Measurements from ENCODE around the gene RABL6. TPM values are rescaled to one million over a fixed set of nuclear protein-coding genes. Genes with fewer than 3 reads are reported as not detected.
A peak's percentile ranks its signal among the peaks of the same experiment; 100 is the strongest.
"Not testable (repeated sequence)": the region's sequence is repeated elsewhere in the genome, so short reads cannot be mapped to it uniquely, and the experiment has no call there.

The RABL6 gene
- 182 TPM for polyA plus RNA-seq (2013, experiment 1 of 4)
- polyA plus RNA-seq (2013, experiment 2 of 4) = 177 TPM
- polyA plus RNA-seq (2013, experiment 3 of 4) = 129 TPM
- 127 TPM for polyA plus RNA-seq (2013, experiment 4 of 4)

GRCh38 chr9:136807281-136808074 is at the start of gene RABL6:
Gene RABL6, plus strand, starts transcription at chr9:136807948. Its CDS starts 249 bp downstream, at chr9:136808197.
- H3K9me3 ChIP-seq (ENCODE audit: control insufficient read depth, low read length) = no peaks in the 10 kb centered on the region
- H3K4me1 ChIP-seq (ENCODE audit: control insufficient read depth, insufficient read depth, low read length) = peaks cover 15% of the 10 kb centered on the region
- H3K27me3 ChIP-seq (ENCODE audit: control insufficient read depth, insufficient read depth, low read length, poor library complexity, severe bottlenecking) = no peaks in the 10 kb centered on the region
- peak within 1 kb of the TSS; percentile 93 for H3K4me3 ChIP-seq (ENCODE audit: insufficient read depth, low read depth, low read length)
- no peak within 1 kb of the TSS for H3K27ac ChIP-seq (ENCODE audit: insufficient read depth, low read depth, low read length, poor library complexity, severe bottlenecking)
- peaks cover 7% of the 10 kb centered on the region for H3K36me3 ChIP-seq (ENCODE audit: control insufficient read depth, insufficient read depth, low read length)
- 1 to 2% methylated on average over 96 of the region's 96 CpGs for WGBS, 2 experiments

DNA sequence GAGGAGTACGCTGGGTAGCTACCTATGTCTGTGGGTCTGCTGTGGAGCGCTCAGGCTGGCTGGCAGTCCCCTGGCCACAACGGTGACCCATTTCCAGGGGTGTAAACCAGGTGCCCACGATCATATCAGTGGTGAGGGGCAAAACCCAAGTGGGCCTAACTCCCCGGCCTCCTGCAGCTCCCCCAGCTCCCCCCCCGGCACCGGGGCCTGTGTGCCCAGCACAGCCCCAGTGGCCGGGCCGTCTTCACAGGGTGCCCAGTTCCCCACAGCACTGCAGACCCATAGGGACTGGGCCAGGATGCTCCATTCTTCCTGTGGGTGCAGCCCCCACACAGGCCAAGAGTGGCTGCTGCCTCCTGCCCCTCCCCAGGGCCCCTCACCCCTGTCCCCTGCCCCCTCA is 48.7 kb upstream of the RABL6 start:
- WGBS, 2 experiments = 89 to 90% methylated on average over 9 of the region's 9 CpGs
- H3K36me3 ChIP-seq (ENCODE audit: control insufficient read depth, insufficient read depth, low read length) = no peaks in the 10 kb centered on the region
- H3K4me1 ChIP-seq (ENCODE audit: control insufficient read depth, insufficient read depth, low read length) = peaks cover 9% of the 10 kb centered on the region
- H3K9me3 ChIP-seq (ENCODE audit: control insufficient read depth, low read length) = no peaks in the 10 kb centered on the region
- H3K4me3 ChIP-seq (ENCODE audit: insufficient read depth, low read depth, low read length) = no peak overlapping the region
- H3K27me3 ChIP-seq (ENCODE audit: control insufficient read depth, insufficient read depth, low read length, poor library complexity, severe bottlenecking) = no peaks in the 10 kb centered on the region
- no peak overlapping the region for H3K27ac ChIP-seq (ENCODE audit: insufficient read depth, low read depth, low read length, poor library complexity, severe bottlenecking)

GRCh38 chr9:136759436-136760325 is 48.1 kb upstream of the RABL6 start:
- H3K36me3 ChIP-seq (ENCODE audit: control insufficient read depth, insufficient read depth, low read length) = no peaks in the 10 kb centered on the region
- H3K4me1 ChIP-seq (ENCODE audit: control insufficient read depth, insufficient read depth, low read length) = peaks cover 7% of the 10 kb centered on the region
- no peak overlapping the region for H3K4me3 ChIP-seq (ENCODE audit: insufficient read depth, low read depth, low read length)
- no peaks in the 10 kb centered on the region for H3K27me3 ChIP-seq (ENCODE audit: control insufficient read depth, insufficient read depth, low read length, poor library complexity, severe bottlenecking)
- H3K9me3 ChIP-seq (ENCODE audit: control insufficient read depth, low read length) = no peaks in the 10 kb centered on the region
- 91 to 93% methylated on average over 27 of the region's 27 CpGs for WGBS, 2 experiments
- no peak overlapping the region for H3K27ac ChIP-seq (ENCODE audit: insufficient read depth, low read depth, low read length, poor library complexity, severe bottlenecking)

GRCh38 chr9:136760424-136760823 is 47.3 kb upstream of the RABL6 start:
- Histone ChIP-seq H3K9me3 (ENCODE audit: control insufficient read depth, low read length) (no peaks in the 10 kb centered on the region), H3K4me3 (ENCODE audit: insufficient read depth, low read depth, low read length) (no peak overlapping the region), H3K27ac (ENCODE audit: insufficient read depth, low read depth, low read length, poor library complexity, severe bottlenecking) (no peak overlapping the region), H3K27me3 (ENCODE audit: control insufficient read depth, insufficient read depth, low read length, poor library complexity, severe bottlenecking) (no peaks in the 10 kb centered on the region), H3K4me1 (ENCODE audit: control insufficient read depth, insufficient read depth, low read length) (peaks cover 5% of the 10 kb centered on the region), H3K36me3 (ENCODE audit: control insufficient read depth, insufficient read depth, low read length) (no peaks in the 10 kb centered on the region)
- WGBS, 2 experiments = 89 to 90% methylated on average over 25 of the region's 25 CpGs

- H3K36me3 ChIP-seq (ENCODE audit: control insufficient read depth, insufficient read depth, low read length); H3K27ac ChIP-seq (ENCODE audit: insufficient read depth, low read depth, low read length, poor library complexity, severe bottlenecking); H3K4me3 ChIP-seq (ENCODE audit: insufficient read depth, low read depth, low read length); H3K27me3 ChIP-seq (ENCODE audit: control insufficient read depth, insufficient read depth, low read length, poor library complexity, severe bottlenecking); H3K4me1 ChIP-seq (ENCODE audit: control insufficient read depth, insufficient read depth, low read length); H3K9me3 ChIP-seq (ENCODE audit: control insufficient read depth, low read length): not testable (repeated sequence)
- WGBS, 2 experiments = 74 to 77% methylated on average over 22 of the region's 22 CpGs
Measured at GRCh38 chr9:136760834-136761544, 46.8 kb upstream of the RABL6 start.

DNA sequence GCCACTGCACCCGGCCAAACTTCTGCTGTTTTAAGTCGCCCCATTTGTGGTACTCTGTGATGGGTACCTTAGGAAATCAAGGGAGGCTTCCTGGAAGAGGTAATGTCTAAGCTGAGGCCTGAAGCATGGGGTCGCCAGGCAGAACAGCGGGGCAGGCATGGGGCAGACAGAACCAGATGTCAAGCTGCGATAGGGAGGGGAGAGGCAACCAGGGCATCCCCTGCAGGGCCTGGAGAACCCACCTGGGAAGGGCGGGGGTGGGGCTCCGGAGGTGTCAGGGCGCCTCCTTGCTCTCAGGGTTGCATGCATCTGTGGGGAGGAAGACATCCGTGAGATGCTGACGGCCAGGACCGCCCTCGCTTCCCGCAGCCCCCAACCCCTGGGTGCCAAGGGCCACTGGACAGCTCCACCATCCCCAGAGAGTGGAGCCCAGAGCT is 46.2 kb upstream of the RABL6 start:
- Histone ChIP-seq H3K4me3 (ENCODE audit: insufficient read depth, low read depth, low read length) (no peak overlapping the region), H3K36me3 (ENCODE audit: control insufficient read depth, insufficient read depth, low read length) (no peaks in the 10 kb centered on the region), H3K9me3 (ENCODE audit: control insufficient read depth, low read length) (no peaks in the 10 kb centered on the region), H3K4me1 (ENCODE audit: control insufficient read depth, insufficient read depth, low read length) (peaks cover 5% of the 10 kb centered on the region), H3K27ac (ENCODE audit: insufficient read depth, low read depth, low read length, poor library complexity, severe bottlenecking) (no peak overlapping the region), H3K27me3 (ENCODE audit: control insufficient read depth, insufficient read depth, low read length, poor library complexity, severe bottlenecking) (no peaks in the 10 kb centered on the region)
- WGBS, 2 experiments = 93% methylated on average over 13 of the region's 13 CpGs

- Histone ChIP-seq H3K27ac (ENCODE audit: insufficient read depth, low read depth, low read length, poor library complexity, severe bottlenecking) (no peak overlapping the region), H3K36me3 (ENCODE audit: control insufficient read depth, insufficient read depth, low read length) (no peaks in the 10 kb centered on the region)
- WGBS, 2 experiments = 90% methylated on average over 17 of the region's 17 CpGs
Measured at GRCh38 chr9:136762221-136762691, 45.5 kb upstream of the RABL6 start.

GRCh38 chr9:136762915-136763648 is 44.7 kb upstream of the RABL6 start:
- peaks cover 4% of the 10 kb centered on the region for H3K27me3 ChIP-seq (ENCODE audit: control insufficient read depth, insufficient read depth, low read length, poor library complexity, severe bottlenecking)
- no peak overlapping the region for H3K4me3 ChIP-seq (ENCODE audit: insufficient read depth, low read depth, low read length)
- H3K27ac ChIP-seq (ENCODE audit: insufficient read depth, low read depth, low read length, poor library complexity, severe bottlenecking) = no peak overlapping the region
- H3K9me3 ChIP-seq (ENCODE audit: control insufficient read depth, low read length) = no peaks in the 10 kb centered on the region
- no peaks in the 10 kb centered on the region for H3K36me3 ChIP-seq (ENCODE audit: control insufficient read depth, insufficient read depth, low read length)
- H3K4me1 ChIP-seq (ENCODE audit: control insufficient read depth, insufficient read depth, low read length) = peaks cover 5% of the 10 kb centered on the region
- 17 to 19% methylated on average over 30 to 37 of the region's 37 CpGs for WGBS, 2 experiments

More at GRCh38 chr9:136762221-136762691, 45.5 kb upstream of the RABL6 start:
- Histone ChIP-seq H3K27me3 (ENCODE audit: control insufficient read depth, insufficient read depth, low read length, poor library complexity, severe bottlenecking) (no peaks in the 10 kb centered on the region), H3K4me3 (ENCODE audit: insufficient read depth, low read depth, low read length) (no peak overlapping the region), H3K4me1 (ENCODE audit: control insufficient read depth, insufficient read depth, low read length) (peaks cover 5% of the 10 kb centered on the region), H3K9me3 (ENCODE audit: control insufficient read depth, low read length) (no peaks in the 10 kb centered on the region)

DNA sequence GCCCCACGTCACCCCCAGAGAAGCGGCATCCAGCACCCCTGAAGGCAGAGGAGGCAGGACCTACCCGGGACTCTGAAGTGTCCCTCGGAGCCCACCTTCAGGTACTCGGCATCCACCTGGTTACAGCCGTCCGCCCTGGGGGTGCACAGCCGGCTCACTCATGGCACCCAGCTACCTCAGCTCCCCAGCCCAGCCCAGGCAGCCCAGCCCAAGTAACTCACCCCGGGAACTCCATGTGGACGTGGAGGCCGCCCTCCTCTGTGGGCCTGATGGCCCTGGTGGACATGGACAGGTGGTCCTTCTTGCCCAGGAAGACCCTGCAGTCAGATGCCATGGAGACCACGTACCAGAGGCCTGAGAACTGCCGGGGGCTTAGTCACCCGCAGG is 44.1 kb upstream of the RABL6 start:
- Histone ChIP-seq H3K27me3 (ENCODE audit: control insufficient read depth, insufficient read depth, low read length, poor library complexity, severe bottlenecking) (peaks cover 5% of the 10 kb centered on the region), H3K4me1 (ENCODE audit: control insufficient read depth, insufficient read depth, low read length) (peaks cover 5% of the 10 kb centered on the region), H3K36me3 (ENCODE audit: control insufficient read depth, insufficient read depth, low read length) (no peaks in the 10 kb centered on the region), H3K27ac (ENCODE audit: insufficient read depth, low read depth, low read length, poor library complexity, severe bottlenecking) (no peak overlapping the region), H3K4me3 (ENCODE audit: insufficient read depth, low read depth, low read length) (no peak overlapping the region), H3K9me3 (ENCODE audit: control insufficient read depth, low read length) (no peaks in the 10 kb centered on the region)
- 89 to 92% methylated on average over 14 of the region's 14 CpGs for WGBS, 2 experiments

Measured in ectodermal cell (in vitro differentiated cells).